Measurements from ENCODE around the gene ERI2.

Gene ERI2

DNA sequence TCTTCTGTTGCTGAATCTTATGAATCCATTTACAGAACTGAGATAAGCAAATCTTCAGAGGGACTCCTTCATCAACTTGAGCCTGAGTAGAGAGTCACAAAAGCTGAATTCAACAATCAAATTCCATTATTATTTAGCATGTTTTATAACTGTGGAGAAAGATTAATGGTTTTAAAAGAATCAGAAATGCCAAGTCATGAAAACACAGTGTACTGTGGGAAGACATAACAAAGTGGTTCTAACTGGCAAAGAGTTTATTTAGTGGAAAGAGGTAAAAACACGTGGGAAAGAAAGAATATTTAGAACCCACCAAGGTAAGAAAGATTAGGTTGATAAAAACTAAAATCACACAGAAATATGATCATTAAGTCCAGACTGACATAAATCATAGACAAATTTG, 5.0 kb downstream of the ERI2 start:
- ChIA-PET POLR2A (no interaction called here), CTCF (interaction anchor here (0.7 kb wide), 1 partner anchor 17 kb away, joined by 3 read pairs; no protein-coding TSS in a partner anchor)
- TF ChIP-seq HDGF (IDR thresholded peaks at IDR 0.05; ENCODE audit: borderline replicate concordance) (no peak), SUZ12 (IDR thresholded peaks at IDR 0.05) (no peak)
- TF ChIP-seq, protein P1, sequence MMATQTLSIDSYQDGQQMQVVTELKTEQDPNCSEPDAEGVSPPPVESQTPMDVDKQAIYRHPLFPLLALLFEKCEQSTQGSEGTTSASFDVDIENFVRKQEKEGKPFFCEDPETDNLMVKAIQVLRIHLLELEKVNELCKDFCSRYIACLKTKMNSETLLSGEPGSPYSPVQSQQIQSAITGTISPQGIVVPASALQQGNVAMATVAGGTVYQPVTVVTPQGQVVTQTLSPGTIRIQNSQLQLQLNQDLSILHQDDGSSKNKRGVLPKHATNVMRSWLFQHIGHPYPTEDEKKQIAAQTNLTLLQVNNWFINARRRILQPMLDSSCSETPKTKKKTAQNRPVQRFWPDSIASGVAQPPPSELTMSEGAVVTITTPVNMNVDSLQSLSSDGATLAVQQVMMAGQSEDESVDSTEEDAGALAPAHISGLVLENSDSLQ (IDR thresholded peaks at IDR 0.05): no peak
- DNase-seq (ENCODE audit: extremely low spot score): no peak

DNA sequence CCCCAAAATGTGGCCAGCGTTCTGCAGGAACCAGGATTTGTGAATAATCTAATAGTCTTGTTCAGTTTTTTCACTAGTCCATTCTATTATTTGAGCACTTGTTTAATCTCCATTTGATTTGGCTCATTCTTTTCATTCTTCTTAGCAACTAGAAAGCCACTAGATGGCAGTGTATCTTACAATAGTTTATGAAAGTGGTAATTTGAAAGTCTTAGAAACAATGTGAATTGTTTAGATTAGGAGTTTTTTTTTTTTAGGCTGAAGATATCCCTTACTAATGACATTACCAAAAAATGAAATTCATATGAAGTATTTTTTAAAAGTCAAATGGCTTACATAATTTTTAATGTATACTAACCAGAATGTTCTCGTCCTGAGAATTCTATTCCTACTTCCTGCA, 6.7 kb downstream of the ERI2 start:
- no peak for TF ChIP-seq TARDBP (IDR thresholded peaks at IDR 0.05)
- TF ChIP-seq ZNF384 (IDR thresholded peaks at IDR 0.05): no peak
- TF ChIP-seq SUZ12 (IDR thresholded peaks at IDR 0.05): no peak
- no peak for TF ChIP-seq LEF1 (IDR thresholded peaks at IDR 0.05; ENCODE audit: borderline replicate concordance)
- no peak for TF ChIP-seq L3MBTL2 (conservative IDR thresholded peaks at IDR 0.05)
- DNase-seq (ENCODE audit: extremely low spot score): no peak
- CTCF ChIA-PET: no interaction called here
- POLR2A ChIA-PET: no interaction called here

DNA sequence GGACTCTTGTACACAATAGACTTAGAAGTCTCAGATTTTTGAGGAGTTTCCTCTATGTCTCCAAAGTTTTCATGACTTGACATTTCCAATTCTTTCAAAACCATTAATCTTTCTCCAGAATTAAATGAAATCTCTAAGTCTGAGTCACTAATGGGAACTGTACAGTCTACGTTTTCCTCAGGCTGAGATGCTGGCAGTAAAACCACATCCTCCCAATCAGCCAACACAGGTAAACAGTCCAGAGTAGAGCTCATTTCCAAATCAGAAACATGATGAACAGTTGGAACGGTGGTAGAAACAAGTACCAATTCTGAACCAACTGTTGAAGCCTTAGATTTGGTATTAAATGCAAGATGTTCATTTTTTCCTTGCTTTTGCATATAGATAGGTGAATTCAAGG, 7.9 kb downstream of the ERI2 start:
- DNase-seq (ENCODE audit: extremely low spot score): no peak
- TF ChIP-seq TARDBP (IDR thresholded peaks at IDR 0.05): no peak
- no peak for TF ChIP-seq SUZ12 (IDR thresholded peaks at IDR 0.05)
- CTCF ChIA-PET: interaction anchor here (0.6 kb wide), 1 partner anchor 15 kb away, joined by 4 read pairs; no protein-coding TSS in a partner anchor
- POLR2A ChIA-PET: no interaction called here

DNA sequence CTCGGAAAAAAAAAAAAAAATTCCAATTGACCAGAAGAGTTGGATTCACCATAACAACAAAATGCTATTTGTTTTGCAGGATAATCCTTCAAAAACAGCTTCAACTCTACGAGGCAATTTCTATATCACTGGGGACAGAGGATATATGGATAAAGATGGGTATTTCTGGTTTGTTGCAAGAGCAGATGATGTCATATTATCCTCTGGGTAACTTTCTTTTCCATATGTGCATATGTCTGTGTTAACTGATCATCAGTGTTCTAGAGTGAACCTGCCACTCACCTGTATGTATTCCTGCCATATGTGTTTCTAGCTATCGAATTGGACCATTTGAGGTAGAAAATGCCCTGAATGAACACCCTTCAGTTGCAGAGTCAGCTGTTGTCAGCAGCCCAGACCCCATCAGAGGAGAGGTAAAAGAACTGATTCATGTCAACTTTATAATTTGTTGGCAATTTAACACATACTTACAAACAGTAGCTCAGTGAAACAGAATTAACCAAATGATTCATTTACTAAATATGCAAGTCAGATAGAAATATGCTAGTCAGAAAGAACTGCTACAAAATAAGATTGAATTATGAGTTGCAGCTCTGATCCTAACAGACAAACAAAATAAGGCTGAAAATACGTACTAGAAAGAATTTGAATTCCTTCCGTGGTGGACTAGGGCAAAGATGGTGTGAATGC, 14.2 kb downstream of the ERI2 start:
- CTCF ChIA-PET: no interaction called here
- TF ChIP-seq FOXK2 (IDR thresholded peaks at IDR 0.05): no peak
- no peak for DNase-seq (ENCODE audit: extremely low spot score)
- POLR2A ChIA-PET: interaction anchor here (0.8 to 2.8 kb wide), 2 partner anchors 11 to 14 kb away, joined by 3 to 14 read pairs; partner anchors contain the start of genes ERI2 and REXO5

DNA sequence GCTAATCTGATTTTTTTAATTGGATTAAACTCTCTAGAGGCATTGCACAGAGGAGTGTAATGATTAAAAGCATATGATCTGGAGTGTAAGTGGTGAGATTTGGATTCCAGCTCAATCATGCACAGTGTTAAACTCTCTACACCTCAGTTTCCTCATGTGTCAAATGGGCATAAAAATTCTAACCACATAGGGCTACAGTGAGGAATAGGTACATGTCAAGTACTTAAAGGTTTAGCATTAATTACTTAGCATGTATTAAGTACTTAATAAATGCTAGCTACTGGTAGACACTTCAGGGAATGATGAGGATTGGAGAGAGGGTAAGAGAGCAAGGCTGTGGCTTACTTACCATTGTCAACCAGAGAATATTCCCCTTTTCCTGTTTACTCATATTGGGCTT, 17.1 kb downstream of the ERI2 start:
- ChIA-PET POLR2A (interaction anchor here (0.9 kb wide), 1 partner anchor 17 kb away, joined by 5 read pairs; the partner anchor contains the start of genes ERI2 and REXO5), CTCF (no interaction called here)
- DNase-seq (ENCODE audit: extremely low spot score): no peak
- TF ChIP-seq ZNF384 (IDR thresholded peaks at IDR 0.05) (no peak), HDGF (IDR thresholded peaks at IDR 0.05; ENCODE audit: borderline replicate concordance) (no peak), NFRKB (IDR thresholded peaks at IDR 0.05) (no peak), FOXM1 (IDR thresholded peaks at IDR 0.05; ENCODE audit: borderline replicate concordance) (no peak), CTBP1 (IDR thresholded peaks at IDR 0.05; ENCODE audit: borderline replicate concordance) (no peak)

DNA sequence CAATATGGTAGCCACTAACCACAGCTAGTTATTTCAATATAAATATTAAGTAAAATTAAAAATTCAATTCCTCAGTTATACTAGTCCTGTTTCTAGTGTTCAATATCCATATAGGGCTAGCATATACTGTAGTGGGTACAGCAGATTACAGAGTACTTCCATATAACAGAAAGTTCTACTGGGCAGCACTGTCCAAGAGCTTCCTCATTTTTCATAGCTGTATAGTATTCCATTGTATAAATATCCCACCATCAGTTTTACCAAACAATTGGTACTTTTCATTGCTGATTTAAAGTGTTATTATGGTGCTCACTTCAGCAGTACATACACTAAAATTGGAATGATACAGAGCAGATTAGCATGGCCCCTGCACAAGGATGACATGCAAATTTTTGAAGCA, 22.1 kb downstream of the ERI2 start:
- DNase-seq (ENCODE audit: extremely low spot score): no peak
- ChIA-PET CTCF (no interaction called here), POLR2A (no interaction called here)
- TF ChIP-seq NFRKB (IDR thresholded peaks at IDR 0.05) (no peak), ZNF384 (IDR thresholded peaks at IDR 0.05) (no peak), FOXK2 (IDR thresholded peaks at IDR 0.05) (no peak), TARDBP (IDR thresholded peaks at IDR 0.05) (no peak), FOXM1 (IDR thresholded peaks at IDR 0.05; ENCODE audit: borderline replicate concordance) (no peak), SP1 (IDR thresholded peaks at IDR 0.05) (no peak), LEF1 (IDR thresholded peaks at IDR 0.05; ENCODE audit: borderline replicate concordance) (no peak), CTBP1 (IDR thresholded peaks at IDR 0.05; ENCODE audit: borderline replicate concordance) (no peak), ELF4 (IDR thresholded peaks at IDR 0.05) (no peak), HDGF (IDR thresholded peaks at IDR 0.05; ENCODE audit: borderline replicate concordance) (no peak)
- TF ChIP-seq, protein P1 (IDR thresholded peaks at IDR 0.05): no peak

DNA sequence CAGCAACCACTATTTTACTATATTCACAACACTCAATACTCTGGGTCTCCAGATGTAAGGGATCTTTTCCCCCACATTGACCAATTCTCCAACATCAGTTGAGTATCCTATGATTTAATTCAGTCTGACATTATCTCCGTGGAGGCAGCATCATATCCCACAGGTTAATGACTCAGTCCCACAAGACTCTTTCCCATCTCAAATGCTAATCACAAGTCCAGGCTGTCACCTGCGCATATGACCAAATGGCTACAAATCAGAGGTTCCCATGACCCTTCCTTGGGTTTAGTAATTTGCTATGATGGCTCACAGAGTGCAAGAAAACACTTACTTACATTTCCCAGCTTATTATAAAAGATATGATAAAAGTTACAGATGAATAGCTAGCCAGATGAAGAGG, 23.8 kb downstream of the ERI2 start:
- CTCF ChIA-PET: no interaction called here
- POLR2A ChIA-PET: interaction anchor here (1.5 kb wide), 1 partner anchor 24 kb away, joined by 5 read pairs; the partner anchor contains the start of genes ERI2 and REXO5
- no peak for DNase-seq (ENCODE audit: extremely low spot score)
- TF ChIP-seq CTBP1 (IDR thresholded peaks at IDR 0.05; ENCODE audit: borderline replicate concordance) (no peak), SP1 (IDR thresholded peaks at IDR 0.05) (no peak), ZNF384 (IDR thresholded peaks at IDR 0.05) (no peak), FOXA1 (IDR thresholded peaks at IDR 0.05) (no peak), BHLHE40 (IDR thresholded peaks at IDR 0.05; ENCODE audit: borderline replicate concordance) (no peak), LEF1 (IDR thresholded peaks at IDR 0.05; ENCODE audit: borderline replicate concordance) (no peak), HDGF (IDR thresholded peaks at IDR 0.05; ENCODE audit: borderline replicate concordance) (no peak), FOXM1 (IDR thresholded peaks at IDR 0.05; ENCODE audit: borderline replicate concordance) (no peak), TARDBP (IDR thresholded peaks at IDR 0.05) (no peak), SUZ12 (IDR thresholded peaks at IDR 0.05) (no peak), ELF4 (IDR thresholded peaks at IDR 0.05) (no peak), FOXK2 (IDR thresholded peaks at IDR 0.05) (no peak), L3MBTL2 (conservative IDR thresholded peaks at IDR 0.05) (no peak), ARNT (IDR thresholded peaks at IDR 0.05) (no peak)
- TF ChIP-seq, protein P1 (IDR thresholded peaks at IDR 0.05): no peak

Data from HEK293T (cell line).